Measurements from ENCODE around the gene NUP210. TPM values are rescaled to one million over a fixed set of nuclear protein-coding genes. Genes with fewer than 3 reads are reported as not detected.
"Not testable (repeated sequence)": the region's sequence is repeated elsewhere in the genome, so short reads cannot be mapped to it uniquely, and the experiment has no call there.

The NUP210 gene
- total RNA-seq, 1 experiment from 2014 or later: 0.32 TPM

- peak in 1 of 2 experiments; percentile 9 for DNase-seq
- Histone ChIP-seq H3K27me3 (no peaks in the 10 kb centered on the region; the same call in 1 of the 2 replicates), H3K4me1 (no peaks in the 10 kb centered on the region), H3K9me3 (replicated peaks) (no peaks in the 10 kb centered on the region), H3K36me3 (no peaks in the 10 kb centered on the region), H3K4me3 (no peak overlapping the region), H3K27ac (no peak overlapping the region)
Observed at GRCh38 chr3:13379201-13379830, 40.8 kb downstream of the NUP210 start.

DNA sequence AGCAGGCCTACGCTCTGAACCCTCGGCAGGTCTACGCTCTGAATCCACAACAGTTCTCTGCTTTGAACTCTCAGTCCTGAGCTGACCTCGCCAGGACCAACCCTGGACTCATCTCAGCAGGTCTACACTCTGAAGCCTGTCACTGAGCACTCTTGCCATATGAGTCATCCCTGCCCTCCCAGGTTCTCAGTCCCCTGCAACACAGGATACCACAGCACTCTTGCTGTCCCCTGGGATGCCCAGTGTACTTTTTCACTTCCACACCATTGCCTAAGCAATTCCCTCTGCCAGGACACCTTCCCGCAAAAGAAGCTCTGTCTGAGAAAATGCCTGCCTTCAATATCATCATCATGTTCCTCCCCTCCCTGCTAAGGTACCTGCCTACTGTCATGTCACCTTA lies 42.0 kb downstream of the NUP210 start:
- Histone ChIP-seq H3K9me3 (replicated peaks) (no peaks in the 10 kb centered on the region), H3K36me3 (no peaks in the 10 kb centered on the region), H3K27ac (no peak overlapping the region), H3K4me1 (no peaks in the 10 kb centered on the region), H3K27me3 (no peaks in the 10 kb centered on the region), H3K4me3 (no peak overlapping the region)
- no peak for DNase-seq

GRCh38 chr3:13377741-13378140 lies 42.4 kb downstream of the NUP210 start:
- H3K9me3 ChIP-seq (replicated peaks); H3K4me3 ChIP-seq; H3K27me3 ChIP-seq; H3K36me3 ChIP-seq; H3K4me1 ChIP-seq; DNase-seq; H3K27ac ChIP-seq: not testable (repeated sequence)

- H3K4me3 ChIP-seq: no peak overlapping the region
- no peaks in the 10 kb centered on the region for H3K4me1 ChIP-seq
- H3K27me3 ChIP-seq: no peaks in the 10 kb centered on the region
- H3K36me3 ChIP-seq: no peaks in the 10 kb centered on the region
- no peak overlapping the region for H3K27ac ChIP-seq
- no peaks in the 10 kb centered on the region for H3K9me3 ChIP-seq (replicated peaks)
- DNase-seq: no peak
Observed at GRCh38 chr3:13377021-13377420, 43.1 kb downstream of the NUP210 start.

DNA sequence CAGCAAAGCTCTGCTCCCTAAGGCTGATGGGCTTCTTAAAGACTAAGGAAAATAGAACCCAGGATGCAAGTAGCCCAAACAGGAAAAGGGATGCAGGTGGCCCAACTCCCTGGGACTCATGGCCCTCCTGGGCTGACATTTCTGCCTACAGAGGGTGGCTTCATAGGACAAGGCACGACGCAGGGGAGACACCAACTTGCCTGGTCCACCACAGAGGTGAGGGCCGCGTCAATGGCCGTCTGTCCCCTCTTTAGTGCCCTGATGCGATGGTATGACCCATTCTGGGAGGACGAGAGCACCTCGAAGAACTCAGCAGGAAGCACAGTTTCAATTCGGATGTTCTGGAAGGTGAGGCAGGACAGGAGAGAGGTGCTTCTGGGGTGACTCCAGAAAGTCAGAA lies 44.0 kb downstream of the NUP210 start:
- Histone ChIP-seq H3K9me3 (replicated peaks) (no peaks in the 10 kb centered on the region), H3K27ac (no peak overlapping the region), H3K4me1 (no peaks in the 10 kb centered on the region), H3K27me3 (no peaks in the 10 kb centered on the region), H3K4me3 (no peak overlapping the region), H3K36me3 (no peaks in the 10 kb centered on the region)
- no peak for DNase-seq

GRCh38 chr3:13375464-13375863 lies 44.7 kb downstream of the NUP210 start:
- Histone ChIP-seq H3K36me3 (no peaks in the 10 kb centered on the region), H3K9me3 (replicated peaks) (no peaks in the 10 kb centered on the region), H3K4me3 (no peak overlapping the region), H3K27ac (no peak overlapping the region), H3K4me1 (no peaks in the 10 kb centered on the region), H3K27me3 (no peaks in the 10 kb centered on the region)
- no peak for DNase-seq

GRCh38 chr3:13373975-13374586 lies 46.0 kb downstream of the NUP210 start:
- Histone ChIP-seq H3K9me3 (replicated peaks) (no peaks in the 10 kb centered on the region), H3K4me1 (no peaks in the 10 kb centered on the region), H3K36me3 (no peaks in the 10 kb centered on the region), H3K27ac (no peak overlapping the region), H3K4me3 (no peak overlapping the region), H3K27me3 (no peaks in the 10 kb centered on the region)
- DNase-seq: no peak

- Histone ChIP-seq H3K27ac (no peak overlapping the region), H3K27me3 (no peaks in the 10 kb centered on the region; the same call in 1 of the 2 replicates), H3K36me3 (no peaks in the 10 kb centered on the region), H3K4me3 (no peak overlapping the region), H3K4me1 (no peaks in the 10 kb centered on the region), H3K9me3 (replicated peaks) (no peaks in the 10 kb centered on the region)
- DNase-seq: no peak
Observed at GRCh38 chr3:13372656-13373055, 47.5 kb downstream of the NUP210 start.

GRCh38 chr3:13372126-13372525 lies 48.0 kb downstream of the NUP210 start:
- DNase-seq: no peak
- no peaks in the 10 kb centered on the region for H3K4me1 ChIP-seq
- H3K27ac ChIP-seq: no peak overlapping the region
- no peaks in the 10 kb centered on the region; the same call in 1 of the 2 replicates for H3K27me3 ChIP-seq
- H3K4me3 ChIP-seq: no peak overlapping the region
- no peaks in the 10 kb centered on the region for H3K9me3 ChIP-seq (replicated peaks)
- no peaks in the 10 kb centered on the region for H3K36me3 ChIP-seq

GRCh38 chr3:13371100-13372075 lies 48.7 kb downstream of the NUP210 start:
- Histone ChIP-seq H3K4me1 (no peaks in the 10 kb centered on the region), H3K27me3 (no peaks in the 10 kb centered on the region; the same call in 1 of the 2 replicates), H3K36me3 (no peaks in the 10 kb centered on the region), H3K9me3 (replicated peaks) (no peaks in the 10 kb centered on the region), H3K4me3 (no peak overlapping the region), H3K27ac (no peak overlapping the region)
- no peak for DNase-seq

DNA sequence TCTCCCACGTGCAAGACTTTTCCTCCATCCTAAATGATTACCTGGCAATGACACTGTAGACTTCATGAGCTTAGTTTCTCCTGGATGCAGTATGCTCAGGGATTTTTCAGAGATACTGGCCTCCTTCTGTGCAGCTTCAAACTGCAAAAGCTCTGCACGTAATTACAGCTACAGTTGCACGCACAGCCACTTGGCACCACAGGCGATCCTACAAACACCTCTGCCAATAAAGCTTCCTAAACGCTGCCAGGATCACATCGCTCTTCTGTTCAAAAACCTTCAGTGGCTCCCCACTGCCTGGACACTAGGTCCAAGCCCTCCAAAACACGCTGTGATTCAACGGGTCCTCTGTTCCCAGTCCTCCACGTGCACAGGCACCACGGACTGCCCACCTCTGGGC lies 49.5 kb downstream of the NUP210 start:
- H3K27ac ChIP-seq: no peak overlapping the region
- DNase-seq: no peak
- no peaks in the 10 kb centered on the region for H3K36me3 ChIP-seq
- no peaks in the 10 kb centered on the region; the same call in 1 of the 2 replicates for H3K27me3 ChIP-seq
- no peaks in the 10 kb centered on the region for H3K4me1 ChIP-seq
- no peak overlapping the region for H3K4me3 ChIP-seq
- H3K9me3 ChIP-seq (replicated peaks): no peaks in the 10 kb centered on the region

GRCh38 chr3:13370055-13370454 lies 50.1 kb downstream of the NUP210 start:
- no peak overlapping the region for H3K4me3 ChIP-seq
- no peaks in the 10 kb centered on the region for H3K4me1 ChIP-seq
- H3K36me3 ChIP-seq: no peaks in the 10 kb centered on the region
- H3K27ac ChIP-seq: no peak overlapping the region
- no peak for DNase-seq
- no peaks in the 10 kb centered on the region for H3K9me3 ChIP-seq (replicated peaks)
- no peaks in the 10 kb centered on the region; the same call in 1 of the 2 replicates for H3K27me3 ChIP-seq

DNA sequence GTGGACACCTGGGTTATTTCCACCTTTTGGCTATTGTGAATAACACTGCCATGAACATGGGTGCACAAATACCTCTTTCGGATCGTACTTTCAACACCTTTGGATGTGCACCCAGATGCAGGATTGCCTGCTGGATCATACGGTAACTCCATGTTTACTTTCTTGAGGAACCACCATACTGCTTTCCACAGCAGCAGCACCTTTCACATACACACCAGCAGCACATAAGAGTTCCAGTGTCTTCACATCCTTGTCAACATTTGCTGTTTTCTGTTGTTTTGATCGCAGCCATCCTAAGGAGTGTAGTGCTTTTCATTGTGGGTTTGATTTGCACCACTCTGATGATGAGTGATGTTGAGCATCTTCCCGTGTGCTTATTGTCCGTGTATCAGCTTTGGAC lies 51.3 kb downstream of the NUP210 start:
- Histone ChIP-seq H3K4me3 (no peak overlapping the region), H3K4me1 (no peaks in the 10 kb centered on the region), H3K9me3 (replicated peaks) (no peaks in the 10 kb centered on the region), H3K36me3 (no peaks in the 10 kb centered on the region), H3K27me3 (peaks cover 5% of the 10 kb centered on the region), H3K27ac (no peak overlapping the region)
- no peak for DNase-seq

DNA sequence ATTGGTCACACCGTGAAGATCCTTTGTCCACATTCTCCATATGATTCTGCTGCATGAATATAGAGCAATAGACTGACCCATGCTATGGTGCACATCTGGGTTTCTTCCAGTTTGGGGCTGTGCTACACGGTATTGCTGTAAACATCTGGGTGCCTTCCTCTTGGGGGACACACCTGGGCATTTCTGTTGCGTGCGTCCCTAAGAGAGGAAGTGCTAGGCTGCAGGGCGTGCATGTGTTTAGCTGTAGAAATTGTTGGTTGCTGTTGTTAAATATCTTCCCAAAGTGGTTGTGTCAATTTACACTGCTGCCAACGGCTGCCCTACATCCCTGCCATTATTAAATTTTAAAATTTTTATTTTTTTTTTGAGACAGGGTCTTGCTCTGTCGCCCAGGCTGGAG lies 52.4 kb downstream of the NUP210 start:
- no peaks in the 10 kb centered on the region for H3K36me3 ChIP-seq
- no peak overlapping the region for H3K4me3 ChIP-seq
- H3K27me3 ChIP-seq: peaks cover 5% of the 10 kb centered on the region
- DNase-seq: no peak
- no peak overlapping the region for H3K27ac ChIP-seq
- no peaks in the 10 kb centered on the region for H3K9me3 ChIP-seq (replicated peaks)
- H3K4me1 ChIP-seq: no peaks in the 10 kb centered on the region
